HG03521 (cell line): ENCODE results near the gene ARTN.

Source experiments
- ATAC-seq: cut with Tn5 transposase; IDR thresholded peaks from one replicate; pipeline ENCODE4 v1.9.1; 2021; ENCODE audit warnings: mild to moderate bottlenecking, moderate library complexity; ENCODE audit not compliant: unreplicated experiment

ARTN gene

DNA sequence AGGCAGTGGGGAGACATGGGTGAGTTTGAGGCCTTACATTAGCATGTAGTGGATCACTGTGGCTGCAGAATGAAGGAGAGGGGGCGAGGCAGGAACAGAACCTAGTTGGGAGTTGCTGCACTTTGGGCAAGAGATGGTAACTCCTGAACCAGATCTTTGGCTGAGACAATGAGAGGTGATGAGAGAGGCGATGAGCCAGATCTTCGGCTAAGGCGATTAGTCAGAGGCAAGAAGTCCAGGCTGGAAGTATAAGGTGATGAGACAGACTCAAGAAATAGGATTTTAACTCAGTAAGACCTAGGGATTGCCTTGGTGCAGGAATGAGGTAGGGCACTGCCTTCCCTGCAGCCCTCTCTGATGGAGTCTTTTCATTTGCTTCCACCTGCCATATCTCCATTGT lies 9.1 kb upstream of the ARTN start:
- no peak for ATAC-seq

DNA sequence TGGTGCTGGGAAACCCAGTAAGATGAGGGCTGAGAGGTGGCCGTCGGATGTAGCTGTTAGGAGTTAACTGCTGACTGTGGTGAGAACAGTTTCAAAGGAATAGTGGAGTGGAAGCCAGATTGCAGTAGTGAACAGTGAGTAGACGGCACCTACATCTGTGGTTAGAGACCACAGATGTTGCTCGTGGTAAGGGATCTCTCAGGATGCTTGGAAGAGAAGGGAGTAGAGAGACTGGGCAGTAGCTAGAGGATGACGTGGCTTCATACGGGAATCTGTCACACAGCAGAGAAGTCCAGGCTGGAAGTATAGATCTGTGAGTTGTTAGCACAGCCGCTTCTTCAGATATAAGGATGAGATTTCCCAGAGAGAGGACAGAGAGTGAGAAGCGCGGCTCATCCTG lies 7.8 kb upstream of the ARTN start:
- ATAC-seq = no peak

DNA sequence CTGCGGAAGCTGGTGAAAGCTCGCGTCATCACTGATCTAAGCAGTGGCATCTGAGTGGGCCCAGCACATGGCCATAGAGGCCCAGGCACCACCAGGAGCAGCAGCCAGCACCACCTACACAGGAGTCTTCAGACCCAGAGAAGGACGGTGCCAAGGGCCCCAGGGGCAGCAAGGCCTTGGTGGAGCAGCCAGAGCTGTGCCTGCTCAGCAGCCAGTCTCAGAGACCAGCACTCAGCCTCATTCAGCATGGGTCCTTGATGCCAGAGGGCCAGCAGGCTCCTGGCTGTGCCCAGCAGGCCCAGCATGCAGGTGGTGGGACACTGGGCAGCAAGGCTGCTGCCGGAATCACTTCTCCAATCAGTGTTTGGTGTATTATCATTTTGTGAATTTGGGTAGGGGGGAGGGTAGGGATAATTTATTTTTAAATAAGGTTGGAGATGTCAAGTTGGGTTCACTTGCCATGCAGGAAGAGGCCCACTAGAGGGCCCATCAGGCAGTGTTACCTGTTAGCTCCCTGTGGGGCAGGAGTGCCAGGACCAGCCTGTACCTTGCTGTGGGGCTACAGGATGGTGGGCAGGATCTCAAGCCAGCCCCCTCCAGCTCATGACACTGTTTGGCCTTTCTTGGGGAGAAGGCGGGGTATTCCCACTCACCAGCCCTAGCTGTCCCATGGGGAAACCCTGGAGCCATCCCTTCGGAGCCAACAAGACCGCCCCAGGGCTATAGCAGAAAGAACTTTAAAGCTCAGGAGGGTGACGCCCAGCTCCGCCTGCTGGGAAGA lies 3.2 kb upstream of the ARTN start:
- no peak for ATAC-seq

DNA sequence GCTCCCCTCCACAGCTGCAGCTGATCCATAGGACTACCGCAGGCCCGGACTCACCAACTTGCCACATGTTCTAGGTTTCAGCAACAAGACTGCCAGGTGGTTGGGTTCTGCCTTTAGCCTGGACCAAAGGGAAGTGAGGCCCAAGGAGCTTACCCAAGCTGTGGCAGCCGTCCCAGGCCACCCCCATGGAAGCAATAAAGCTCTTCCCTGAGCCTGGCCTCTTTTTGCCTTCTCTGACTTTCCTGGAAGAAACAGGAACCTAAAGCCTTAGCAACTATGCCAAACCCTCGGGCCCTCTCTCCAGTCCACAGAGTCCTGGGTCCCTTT lies 2.7 kb upstream of the ARTN start:
- ATAC-seq = no peak

DNA sequence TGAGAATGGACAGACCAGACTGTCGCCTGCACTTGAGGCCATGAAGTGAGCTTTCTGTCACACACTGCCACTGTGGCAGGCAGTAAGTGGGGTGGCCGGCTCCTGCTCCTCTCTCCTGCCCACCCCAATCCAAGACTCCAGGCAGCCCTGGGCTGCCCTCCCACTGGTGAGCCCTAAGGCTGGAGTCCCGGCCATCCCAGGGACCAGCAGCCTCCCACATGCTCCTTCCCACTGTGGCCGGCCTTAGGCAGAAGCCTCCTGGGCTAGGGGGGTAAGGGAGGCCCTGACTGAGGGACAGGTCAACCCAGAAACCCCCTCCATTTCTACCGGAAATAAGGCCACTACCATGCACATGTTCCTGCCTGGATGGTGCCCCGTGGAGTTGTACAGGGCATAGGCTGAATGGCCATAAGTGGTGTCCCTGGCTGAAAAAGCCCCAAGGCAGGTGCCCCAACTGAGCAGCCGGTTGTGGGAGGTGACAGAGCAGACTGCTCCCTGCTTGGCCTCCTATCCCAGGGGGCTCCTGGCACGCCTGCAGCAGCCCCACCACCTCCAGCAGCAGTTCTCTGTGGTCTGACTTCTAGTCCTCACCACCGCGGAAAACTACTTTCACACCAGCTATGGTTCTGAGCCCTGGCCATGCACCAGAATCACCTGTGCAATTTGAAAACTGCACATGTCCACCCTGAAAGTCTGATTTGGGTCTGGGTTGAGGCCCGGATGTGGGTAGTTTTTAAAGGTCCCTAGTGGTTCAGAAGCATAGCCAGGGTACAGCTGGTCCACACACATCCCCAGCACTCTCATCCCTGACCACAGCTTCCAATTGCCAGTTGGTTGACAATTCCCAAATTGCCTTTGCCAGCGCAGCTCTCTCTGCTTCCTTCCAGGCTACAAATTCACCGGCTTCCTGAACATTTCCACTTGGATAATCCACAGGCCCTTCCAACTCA lies 1.6 kb upstream of the ARTN start:
- ATAC-seq = no peak

DNA sequence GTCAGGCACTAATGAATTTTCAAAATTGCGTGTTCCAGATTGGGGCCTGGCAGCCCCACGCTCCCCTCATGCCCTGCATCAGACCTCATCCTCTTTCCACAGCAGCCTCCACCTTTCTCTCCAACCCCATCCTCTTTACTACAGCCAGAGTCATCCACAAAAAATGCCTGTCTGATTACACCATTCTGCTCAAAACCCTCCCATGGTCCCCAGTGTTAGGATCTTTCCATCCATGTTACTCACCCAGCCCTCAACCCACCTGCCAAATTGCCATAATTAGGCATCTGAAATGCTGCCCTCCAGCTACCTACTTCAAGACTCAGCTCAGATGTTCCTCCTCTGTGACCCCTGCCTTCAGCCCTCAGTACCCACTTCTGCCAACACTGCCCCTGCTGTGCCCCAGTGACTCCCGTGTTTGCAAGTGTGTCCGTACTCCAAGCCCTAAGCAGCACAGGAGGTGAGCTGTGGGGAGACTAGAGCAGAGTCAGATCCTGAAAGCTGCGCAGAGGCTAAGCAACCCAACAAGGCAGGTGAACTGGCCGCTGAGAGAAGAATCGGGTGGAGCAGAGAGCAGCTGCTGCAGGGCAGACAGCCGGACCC lies 715 bp upstream of the ARTN start:
- no peak for ATAC-seq

DNA sequence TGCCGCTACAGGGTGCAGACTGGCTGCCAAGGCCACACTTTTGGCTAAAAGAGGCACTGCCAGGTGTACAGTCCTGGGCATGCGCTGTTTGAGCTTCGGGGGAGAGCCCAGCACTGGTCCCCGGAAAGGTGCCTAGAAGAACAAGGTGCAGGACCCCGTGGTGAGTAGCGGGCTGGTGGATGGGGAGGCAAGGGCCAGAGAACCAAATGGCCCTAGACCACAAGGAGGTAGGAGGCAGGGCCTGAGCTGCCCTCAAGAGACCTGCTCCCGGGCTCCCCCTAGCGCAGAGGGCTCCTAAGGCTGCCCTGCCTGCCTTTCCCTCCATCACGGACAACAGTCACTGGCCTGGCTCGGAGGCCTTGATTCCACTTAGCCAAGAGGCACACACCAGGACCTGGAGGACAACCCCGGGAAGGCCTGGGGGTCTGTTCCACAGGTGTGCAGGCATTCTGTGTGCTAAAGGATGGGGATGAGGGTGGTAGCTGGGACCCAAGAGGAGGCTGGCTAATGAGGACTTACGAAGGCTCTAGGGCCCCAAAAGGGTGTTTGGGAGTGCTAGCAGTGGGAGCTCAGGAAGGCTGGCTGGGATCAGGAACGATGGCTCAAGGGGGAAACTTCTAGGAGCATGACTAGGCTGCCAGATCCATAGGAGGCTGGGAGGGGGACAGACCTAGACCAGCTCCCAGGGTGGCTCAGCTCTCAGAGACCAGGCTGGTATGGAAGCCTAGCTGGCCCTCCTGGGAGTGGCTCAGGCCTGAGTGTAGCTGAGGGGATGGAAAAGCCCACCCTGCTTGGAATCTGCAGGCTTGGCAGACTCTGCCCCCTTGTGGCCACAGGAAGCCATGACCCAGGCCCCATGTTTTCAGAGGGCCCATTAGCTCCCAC lies 742 bp downstream of the ARTN start:
- no peak for ATAC-seq

DNA sequence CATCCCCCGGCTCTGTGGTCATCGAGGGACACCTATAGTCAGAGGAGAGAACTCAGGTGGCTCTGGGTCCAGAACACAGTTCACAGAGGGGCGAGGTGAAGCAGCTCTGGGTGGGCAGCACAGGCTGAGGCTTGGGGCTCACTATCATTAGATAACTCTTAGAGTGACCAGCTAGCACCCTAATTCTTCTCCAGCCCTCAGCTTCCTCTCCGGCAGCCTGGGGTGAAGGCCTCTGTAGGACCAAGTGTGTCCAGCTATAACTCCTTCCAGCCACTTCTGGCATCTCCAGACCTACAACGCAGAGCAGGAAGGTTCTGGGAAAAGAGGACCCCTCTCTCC lies 1.4 kb downstream of the ARTN start:
- no peak for ATAC-seq

DNA sequence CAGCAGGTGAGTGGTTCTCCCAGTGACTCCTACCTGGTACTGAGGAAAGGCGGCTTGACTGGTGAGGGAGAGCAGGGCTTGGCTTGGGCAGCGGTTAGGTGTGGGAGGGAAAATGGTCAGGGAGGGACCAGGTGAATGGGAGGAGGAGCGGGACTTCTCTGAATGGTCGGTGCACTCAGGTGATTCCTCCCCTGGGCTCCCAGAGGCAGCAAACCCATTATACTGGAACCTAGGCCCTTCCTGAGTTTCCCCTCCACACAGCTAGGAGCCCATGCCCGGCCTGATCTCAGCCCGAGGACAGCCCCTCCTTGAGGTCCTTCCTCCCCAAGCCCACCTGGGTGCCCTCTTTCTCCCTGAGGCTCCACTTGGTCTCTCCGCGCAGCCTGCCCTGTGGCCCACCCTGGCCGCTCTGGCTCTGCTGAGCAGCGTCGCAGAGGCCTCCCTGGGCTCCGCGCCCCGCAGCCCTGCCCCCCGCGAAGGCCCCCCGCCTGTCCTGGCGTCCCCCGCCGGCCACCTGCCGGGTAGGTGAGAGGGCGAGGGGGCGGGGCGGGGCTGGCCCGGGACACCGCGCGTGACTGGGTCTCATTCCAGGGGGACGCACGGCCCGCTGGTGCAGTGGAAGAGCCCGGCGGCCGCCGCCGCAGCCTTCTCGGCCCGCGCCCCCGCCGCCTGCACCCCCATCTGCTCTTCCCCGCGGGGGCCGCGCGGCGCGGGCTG lies 2.3 kb downstream of the ARTN start:
- ATAC-seq = no peak

DNA sequence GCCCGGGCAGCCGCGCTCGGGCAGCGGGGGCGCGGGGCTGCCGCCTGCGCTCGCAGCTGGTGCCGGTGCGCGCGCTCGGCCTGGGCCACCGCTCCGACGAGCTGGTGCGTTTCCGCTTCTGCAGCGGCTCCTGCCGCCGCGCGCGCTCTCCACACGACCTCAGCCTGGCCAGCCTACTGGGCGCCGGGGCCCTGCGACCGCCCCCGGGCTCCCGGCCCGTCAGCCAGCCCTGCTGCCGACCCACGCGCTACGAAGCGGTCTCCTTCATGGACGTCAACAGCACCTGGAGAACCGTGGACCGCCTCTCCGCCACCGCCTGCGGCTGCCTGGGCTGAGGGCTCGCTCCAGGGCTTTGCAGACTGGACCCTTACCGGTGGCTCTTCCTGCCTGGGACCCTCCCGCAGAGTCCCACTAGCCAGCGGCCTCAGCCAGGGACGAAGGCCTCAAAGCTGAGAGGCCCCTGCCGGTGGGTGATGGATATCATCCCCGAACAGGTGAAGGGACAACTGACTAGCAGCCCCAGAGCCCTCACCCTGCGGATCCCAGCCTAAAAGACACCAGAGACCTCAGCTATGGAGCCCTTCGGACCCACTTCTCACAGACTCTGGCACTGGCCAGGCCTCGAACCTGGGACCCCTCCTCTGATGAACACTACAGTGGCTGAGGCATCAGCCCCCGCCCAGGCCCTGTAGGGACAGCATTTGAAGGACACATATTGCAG lies 3.0 kb downstream of the ARTN start:
- ATAC-seq = no peak

DNA sequence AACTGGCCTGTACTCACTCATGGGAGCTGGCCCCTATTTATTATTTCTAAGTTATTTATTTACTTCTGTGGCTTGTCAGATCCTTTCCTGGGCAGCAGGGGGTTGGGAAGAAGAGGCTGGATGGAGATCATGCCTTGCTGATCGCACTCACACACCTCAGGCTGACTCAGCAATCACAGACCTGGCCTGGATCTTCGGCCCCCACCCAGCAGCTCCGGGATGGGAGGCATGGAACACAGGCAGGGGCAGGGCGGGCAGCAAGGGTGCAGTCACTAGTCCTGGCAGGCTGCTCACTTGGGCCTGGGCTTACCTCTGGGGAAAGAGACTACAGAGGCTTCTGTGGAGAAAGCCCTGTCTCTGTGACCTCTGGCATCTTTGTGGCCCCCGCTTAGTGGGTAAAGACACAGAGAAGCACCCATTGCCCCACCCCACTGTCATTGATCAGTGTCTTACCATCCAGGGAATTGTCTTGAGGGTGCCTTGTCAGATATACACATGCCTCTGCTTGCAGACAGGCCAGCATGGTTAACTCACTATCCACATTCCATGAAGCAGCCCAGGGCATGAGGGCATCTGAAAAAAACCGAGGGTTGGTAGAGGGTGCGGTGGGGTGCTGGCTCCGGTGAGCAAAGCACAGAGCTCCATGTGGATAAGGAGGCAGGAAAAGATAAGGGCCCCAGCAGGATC lies 3.7 kb downstream of the ARTN start:
- no peak for ATAC-seq

DNA sequence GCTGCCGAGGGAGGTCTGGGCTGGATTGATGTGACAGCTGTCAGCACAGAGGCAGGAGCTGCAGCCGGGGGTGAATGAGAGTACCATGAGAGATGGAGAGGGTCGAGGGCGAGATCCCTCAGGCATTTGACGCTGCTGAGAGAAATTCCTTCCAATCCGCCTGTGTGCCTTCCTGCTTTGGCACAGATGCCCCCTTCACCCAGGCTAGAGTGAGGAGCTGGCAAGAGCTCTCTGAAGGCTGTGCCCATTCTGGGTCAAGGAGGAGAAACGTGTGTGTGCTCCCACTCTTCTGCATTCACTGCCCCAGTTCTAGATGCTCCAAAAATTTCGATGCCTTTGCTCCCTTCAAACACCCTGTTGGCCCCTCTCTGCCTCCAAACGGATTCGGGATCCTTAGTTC lies 4.8 kb downstream of the ARTN start:
- ATAC-seq = no peak

DNA sequence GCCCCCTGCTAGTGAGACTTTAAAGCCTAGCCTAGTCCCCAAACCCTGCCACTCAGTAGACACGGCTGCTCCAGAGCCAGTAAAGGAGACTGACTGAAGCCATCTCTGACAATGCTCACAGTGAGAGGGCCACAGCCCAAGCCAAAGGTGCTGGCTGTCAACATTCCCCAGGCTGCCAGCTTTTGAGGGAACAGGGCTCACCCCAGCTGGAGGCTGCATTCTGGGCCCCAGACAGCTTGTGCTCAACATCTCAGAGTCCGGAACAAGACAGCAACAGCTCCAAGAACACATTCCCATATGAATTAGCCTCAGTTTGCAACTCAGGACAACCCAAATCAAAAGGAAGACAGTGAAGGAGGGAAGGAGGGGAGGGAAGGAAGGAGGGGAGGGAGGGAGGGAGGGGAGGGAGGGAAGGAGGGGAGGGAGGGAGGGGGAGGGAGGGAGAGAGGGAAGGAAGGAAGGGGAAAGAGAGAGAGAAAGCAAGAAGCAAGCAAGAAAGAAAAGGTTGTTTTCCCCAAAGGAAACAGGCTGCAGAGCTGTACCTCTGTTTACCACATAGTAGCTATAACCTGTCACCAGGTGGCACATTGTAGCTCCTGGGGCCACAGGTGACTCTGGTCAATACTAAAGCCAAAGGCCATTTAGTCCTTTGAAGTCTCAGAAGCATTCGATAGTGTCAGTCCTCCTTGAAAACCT lies 5.4 kb downstream of the ARTN start:
- ATAC-seq = no peak

DNA sequence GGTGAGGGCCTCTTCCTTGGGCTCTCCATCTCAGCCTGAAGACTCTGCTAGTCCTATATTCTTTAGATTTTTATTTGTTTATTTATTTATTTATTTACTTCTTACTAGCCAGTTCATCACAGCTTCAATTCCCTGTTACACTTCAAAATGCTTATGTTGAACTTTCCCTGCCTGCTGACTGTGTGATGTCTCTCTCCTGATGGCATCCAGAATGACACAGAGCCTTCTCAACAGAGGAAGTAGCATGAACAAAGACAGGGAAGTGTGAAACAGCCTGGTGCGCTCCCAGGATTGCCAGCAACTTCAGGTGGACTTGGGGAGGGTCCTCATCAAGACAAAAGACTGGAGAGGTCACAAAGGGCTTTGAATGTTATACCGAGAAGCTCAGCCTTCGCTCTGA lies 8.8 kb downstream of the ARTN start:
- ATAC-seq = no peak

DNA sequence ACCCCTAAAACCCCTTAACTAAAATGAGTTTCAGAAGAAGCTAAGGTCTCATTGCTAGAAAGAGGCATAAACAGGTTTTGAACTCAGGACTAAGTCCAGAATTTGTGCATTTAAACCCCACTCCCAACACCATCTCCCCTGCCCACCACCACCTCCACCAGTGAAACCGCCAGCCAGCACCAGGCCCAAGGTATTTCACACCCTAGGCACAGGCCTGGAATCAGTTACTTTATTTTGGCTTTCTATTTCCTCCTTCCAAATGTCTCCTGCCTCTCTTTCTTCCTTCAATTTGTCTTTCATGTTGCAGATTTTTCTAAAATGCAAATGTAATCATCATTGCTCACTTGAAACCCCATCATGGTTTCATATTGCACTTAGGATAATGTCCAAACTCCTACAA lies 11.3 kb downstream of the ARTN start:
- ATAC-seq = no peak

DNA sequence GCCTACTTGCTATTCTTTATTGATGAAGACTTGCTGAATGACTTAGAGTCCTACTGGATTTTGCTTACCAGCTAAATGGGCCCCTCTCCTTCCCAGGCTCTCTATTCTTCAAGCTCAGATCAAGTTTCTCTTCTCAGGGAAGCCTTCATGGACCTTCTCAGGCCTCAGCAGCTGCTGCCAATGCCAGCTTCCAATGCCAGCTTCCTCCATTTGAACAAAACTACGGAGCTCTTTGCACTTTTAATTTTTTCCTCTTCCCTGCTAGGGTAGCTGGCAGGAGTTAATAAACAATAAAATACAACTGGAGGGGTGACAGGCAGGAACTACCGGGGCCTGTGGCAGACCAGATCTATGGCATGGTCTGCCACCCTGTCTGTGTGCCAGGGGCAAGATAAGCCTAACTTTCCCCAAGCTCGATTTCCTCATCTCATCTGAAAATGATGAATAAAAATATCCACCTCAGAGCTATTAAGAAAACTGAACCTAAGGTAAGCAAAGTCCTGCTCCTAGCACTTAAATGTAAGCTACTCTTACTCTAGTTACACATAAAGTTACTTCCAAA lies 12.2 kb downstream of the ARTN start:
- no peak for ATAC-seq

DNA sequence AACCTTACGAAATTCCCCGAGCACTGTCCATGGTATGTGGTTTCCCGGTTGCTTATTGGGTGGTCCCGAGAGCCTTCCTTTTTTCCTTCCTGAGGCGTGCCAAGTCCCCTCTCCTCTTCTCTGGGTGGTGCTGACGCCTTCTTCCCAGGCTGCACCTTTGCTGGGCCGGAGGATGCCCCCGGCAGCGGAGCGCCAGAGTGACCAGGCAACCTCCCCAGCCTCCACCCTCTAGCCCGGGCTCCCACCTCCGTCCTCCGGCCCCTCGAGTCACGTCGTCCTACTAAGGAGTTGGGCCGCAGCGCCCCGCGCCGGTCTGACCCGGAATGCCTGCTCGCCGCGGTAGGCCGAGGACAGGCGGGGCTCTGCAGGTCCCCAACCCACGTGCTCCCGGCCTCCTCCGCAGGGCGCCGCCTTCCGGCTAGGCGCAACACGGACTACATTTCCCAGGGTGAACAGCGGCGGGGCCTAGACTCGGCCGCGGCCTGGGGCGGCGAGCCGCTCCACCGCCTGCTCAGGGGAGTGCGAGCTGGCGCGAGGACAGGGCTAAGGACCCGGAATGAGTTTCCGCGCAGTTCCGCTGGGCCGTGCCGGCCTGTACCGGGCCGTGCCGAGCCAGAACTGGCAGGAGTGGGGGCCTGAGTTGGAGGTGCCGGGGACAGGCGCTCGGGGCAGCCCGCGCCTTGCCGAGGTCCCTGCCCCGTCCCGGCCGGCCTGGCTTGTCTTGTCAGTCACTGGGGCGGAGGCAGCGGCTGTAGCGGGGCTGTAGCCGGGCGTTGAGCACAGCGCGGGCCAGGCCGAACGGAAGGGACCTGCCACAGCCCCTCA lies 12.8 kb downstream of the ARTN start, which contains the start of gene IPO13:
TSS of gene IPO13 (plus strand) at position 715 of the 825 bp plus-strand sequence. CDS start 651 bp downstream, outside the sequence.
- peak; percentile 89 for ATAC-seq
